GM18861 (cell line): ENCODE results near the gene MS4A10.
"Not testable (repeated sequence)": the region's sequence is repeated elsewhere in the genome, so short reads cannot be mapped to it uniquely, and the experiment has no call there.

ENCODE experiments used
- ATAC-seq: cut with Tn5 transposase; IDR thresholded peaks from one replicate; pipeline ENCODE4 v1.9.1; 2021; ENCODE audit not compliant: unreplicated experiment

The MS4A10 gene

GRCh38 chr11:60785136-60785535 is at the start of gene MS4A10:
MS4A10 (plus strand) TSS chr11:60785333; CDS start chr11:60790336, 5,003 bp downstream.
- ATAC-seq, result no peak

GRCh38 chr11:60739114-60739513 is 46.0 kb upstream of the MS4A10 start:
- no peak for ATAC-seq

GRCh38 chr11:60740573-60740972 is 44.6 kb upstream of the MS4A10 start:
- no peak for ATAC-seq

- ATAC-seq, result no peak
Observed at GRCh38 chr11:60741421-60741820, 43.7 kb upstream of the MS4A10 start.

DNA sequence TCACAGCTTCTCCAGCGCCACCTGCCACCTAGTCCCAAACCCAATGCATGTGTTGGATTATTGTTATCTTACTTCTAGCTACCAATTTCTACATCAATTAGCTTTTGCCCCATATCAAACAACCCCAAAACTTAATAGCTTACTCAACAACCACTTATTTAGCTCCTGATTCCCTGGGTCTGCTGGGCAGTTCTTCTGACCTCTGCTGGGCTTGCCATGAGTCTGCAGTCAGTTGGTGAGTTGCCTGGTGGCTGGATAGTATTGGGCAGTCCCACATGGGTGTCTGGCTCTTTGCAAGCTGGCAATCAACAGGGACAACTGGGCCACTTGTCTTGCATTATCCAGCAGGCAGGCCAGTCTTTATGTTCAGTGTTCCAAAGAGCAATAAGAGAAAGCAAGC is 42.1 kb upstream of the MS4A10 start:
- ATAC-seq, result no peak

DNA sequence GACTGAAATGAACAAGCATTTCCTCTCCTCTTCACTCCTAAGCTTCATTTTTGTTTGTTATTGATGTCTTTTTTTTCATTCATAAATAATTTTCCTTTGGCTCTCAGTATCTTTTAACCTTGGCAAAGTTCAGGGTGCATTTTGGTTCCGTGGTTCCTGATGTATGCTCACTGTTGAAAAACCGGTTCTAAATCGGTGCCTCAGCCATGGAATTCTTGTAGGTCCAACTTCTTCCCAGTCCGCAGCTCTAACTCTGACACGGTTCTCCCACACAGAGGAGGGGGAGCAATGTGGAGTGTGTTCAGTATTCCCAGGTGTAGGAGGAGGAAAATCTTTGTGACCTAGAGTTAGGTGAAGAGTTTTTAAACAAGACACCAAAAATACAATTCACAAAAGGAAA is 41.0 kb upstream of the MS4A10 start:
- ATAC-seq, result no peak

GRCh38 chr11:60747359-60747873 is 37.7 kb upstream of the MS4A10 start:
- ATAC-seq, result no peak

- no peak for ATAC-seq
Observed at GRCh38 chr11:60748225-60748624, 36.9 kb upstream of the MS4A10 start.

- ATAC-seq, result no peak
Observed at GRCh38 chr11:60748821-60749220, 36.3 kb upstream of the MS4A10 start.

GRCh38 chr11:60750911-60751310 is 34.2 kb upstream of the MS4A10 start:
- no peak for ATAC-seq

GRCh38 chr11:60753309-60753708 is 31.8 kb upstream of the MS4A10 start:
- no peak for ATAC-seq

DNA sequence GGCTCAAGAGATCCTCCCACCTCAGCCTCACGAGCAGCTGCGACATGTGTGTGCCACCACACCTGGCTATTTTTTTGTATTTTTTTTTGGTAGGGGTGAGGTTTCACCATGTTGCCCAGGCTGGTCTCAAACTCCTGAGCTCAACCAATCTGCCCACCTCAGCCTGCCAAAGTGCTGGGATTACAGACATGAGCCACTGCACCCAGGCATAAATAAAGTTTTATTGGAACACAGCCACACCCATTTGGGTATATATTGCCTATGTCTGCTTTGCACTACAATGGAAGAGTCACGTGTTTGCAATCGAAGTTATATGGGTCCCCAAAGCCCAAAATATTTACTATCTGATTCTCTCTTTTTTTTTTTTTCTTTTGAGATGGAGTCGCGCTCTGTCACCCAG is 30.2 kb upstream of the MS4A10 start:
- no peak for ATAC-seq

GRCh38 chr11:60756307-60757032 is 28.7 kb upstream of the MS4A10 start, which contains the start of gene MS4A15:
MS4A15 (plus strand) TSS chr11:60756867; CDS start chr11:60763734, 6,867 bp downstream.
- no peak for ATAC-seq

DNA sequence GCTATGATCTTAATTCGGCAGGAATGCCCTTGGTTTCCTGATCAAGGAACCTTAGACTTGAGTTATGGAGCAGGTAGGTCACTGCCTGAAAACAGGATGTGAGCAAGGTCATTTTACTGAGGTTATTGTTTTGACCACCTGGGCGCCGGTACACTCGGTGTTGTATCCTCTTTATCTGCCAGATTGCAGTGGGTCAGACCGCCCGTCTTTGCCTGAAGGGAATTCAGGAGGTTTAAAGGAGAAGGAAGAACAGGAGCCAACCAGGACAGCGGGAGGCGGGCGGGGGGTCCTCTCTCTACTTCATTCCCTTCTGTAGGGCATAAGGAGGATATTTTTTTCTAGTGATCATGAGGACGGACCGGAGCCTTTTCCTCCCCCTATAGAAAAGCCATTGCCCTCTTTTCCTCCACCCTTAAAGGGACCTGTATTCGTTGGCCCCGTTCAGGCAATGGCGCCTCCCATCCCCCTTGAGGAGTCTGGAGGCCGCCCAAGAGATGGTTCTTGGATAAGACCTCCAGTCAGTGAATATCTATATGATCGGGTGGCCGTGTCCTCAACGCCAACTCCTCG is 27.8 kb upstream of the MS4A10 start:
- ATAC-seq, result no peak

DNA sequence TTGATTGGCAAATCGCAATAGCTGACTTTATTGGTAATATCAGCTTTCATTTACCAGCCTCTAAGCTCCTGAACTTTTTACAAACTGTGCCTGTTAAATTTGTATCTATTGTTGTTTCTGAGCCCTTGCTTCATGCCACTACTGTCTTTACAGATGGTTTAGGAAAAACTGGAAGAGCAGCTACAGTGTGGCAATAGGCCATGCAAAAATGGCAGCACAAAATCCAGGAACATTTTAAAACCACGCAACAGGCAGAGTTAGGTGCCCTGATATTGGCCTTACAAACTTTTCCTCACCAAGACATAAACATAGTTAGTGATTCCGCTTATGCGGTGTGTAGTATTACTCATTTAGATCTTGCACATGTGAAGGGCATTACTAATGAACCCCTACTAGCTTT is 26.5 kb upstream of the MS4A10 start:
- not testable (repeated sequence) for ATAC-seq

- not testable (repeated sequence) for ATAC-seq
Observed at GRCh38 chr11:60759438-60760225, 25.5 kb upstream of the MS4A10 start.

GRCh38 chr11:60761436-60762190 is 23.5 kb upstream of the MS4A10 start:
- ATAC-seq, result peak; percentile 29

DNA sequence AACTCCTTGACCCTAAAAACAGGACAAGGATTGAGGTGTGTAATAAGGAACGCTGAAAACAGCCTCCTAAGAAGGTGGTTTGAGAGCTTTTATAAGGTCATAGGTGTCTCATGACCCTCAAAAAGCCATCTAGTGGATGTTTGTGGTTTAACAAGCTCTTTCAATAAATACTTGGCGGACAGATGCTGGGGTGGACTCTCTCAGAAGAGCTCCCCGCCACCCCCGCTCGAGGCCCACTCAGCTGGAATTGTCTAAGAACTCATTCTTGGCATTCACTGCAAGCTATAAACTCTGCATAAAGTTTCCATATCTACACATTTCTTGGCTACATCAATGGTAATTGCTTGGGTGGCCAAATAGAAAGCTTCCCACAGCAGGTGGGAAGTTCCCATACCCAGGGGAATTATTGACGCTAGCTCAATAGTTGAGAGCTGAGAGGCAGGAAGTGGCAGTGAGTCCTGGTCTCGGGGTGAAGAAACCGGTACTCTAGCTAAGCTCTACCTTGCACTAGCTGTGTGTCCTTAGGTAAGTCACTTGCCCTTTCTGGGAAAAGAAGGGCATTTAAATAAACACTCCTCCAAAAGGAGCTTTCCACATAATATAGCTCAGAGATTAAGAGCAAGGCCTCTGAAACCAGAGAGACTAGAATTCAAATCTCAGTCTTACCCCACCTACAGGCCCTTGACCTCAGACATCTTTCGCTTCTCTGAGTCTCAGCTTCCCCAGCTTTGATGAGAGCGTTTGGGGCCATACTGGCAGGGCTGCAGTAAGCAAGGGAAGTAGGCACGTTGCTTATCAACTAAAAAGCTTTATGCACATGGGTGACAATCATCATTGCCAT is 22.1 kb upstream of the MS4A10 start:
- peak; percentile 42 for ATAC-seq

DNA sequence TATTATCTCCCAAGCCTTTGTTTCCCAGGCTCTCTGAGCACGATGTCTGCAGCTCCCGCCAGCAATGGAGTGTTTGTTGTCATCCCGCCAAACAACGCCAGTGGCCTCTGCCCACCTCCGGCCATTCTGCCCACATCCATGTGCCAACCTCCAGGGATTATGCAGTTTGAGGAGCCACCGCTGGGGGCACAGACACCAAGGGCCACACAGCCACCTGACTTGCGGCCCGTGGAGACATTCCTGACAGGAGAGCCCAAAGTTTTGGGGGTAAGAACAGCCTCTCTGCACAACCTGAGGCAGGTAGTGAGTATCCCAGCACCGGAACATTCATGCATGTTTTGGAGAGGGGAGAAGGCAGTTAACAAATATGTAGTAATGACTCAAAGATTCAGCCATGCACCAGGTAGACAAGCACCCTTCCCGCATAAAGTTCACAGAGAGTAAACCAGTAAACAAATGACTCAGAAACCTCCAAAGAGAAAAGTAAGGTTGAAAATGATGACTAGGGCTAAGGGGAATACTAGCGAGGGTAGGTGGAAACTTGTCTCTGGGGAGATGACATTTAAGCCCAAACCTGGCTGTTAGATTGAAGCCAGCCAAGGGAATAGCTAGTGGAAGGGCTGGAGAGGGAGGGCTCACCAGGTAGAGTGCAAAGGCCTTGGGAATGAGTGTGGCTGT is 21.3 kb upstream of the MS4A10 start:
- ATAC-seq, result no peak
